ENCODE measurements around the gene CHD8. TPM values are rescaled to one million over a fixed set of nuclear protein-coding genes. Genes with fewer than 3 reads are reported as not detected.

The CHD8 gene
- total and polyA plus RNA-seq, 10 of the 15 experiments (the other 5 are each of a cell fraction or from before 2014, with no cell fraction given): 20.2 to 79.5 (median 35.5) TPM

DNA sequence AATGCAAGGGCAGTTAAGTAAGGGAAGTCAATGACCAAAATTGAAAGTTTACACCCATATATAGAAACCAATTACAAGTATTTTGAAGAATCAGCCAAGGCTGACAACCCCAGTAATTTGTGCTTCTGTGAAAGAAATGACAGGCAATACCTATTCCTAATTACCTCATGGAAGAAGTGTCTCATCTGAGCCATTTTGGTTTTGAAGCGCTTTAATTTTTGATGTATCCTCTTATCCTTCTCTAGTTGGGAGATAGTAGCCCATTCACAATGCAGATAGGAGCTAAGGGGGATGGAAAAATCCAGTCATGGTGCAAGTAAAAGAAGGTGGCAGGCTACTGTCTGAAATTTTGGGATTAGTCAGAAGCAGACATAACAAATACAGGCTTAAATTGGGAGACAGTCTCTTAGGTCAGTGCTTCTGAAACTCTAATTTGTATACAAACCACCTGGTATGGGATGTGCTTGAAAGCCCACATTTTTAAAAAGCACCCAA lies 41.7 kb downstream of the CHD8 start (continued):
- TF ChIP-seq, protein P1, sequence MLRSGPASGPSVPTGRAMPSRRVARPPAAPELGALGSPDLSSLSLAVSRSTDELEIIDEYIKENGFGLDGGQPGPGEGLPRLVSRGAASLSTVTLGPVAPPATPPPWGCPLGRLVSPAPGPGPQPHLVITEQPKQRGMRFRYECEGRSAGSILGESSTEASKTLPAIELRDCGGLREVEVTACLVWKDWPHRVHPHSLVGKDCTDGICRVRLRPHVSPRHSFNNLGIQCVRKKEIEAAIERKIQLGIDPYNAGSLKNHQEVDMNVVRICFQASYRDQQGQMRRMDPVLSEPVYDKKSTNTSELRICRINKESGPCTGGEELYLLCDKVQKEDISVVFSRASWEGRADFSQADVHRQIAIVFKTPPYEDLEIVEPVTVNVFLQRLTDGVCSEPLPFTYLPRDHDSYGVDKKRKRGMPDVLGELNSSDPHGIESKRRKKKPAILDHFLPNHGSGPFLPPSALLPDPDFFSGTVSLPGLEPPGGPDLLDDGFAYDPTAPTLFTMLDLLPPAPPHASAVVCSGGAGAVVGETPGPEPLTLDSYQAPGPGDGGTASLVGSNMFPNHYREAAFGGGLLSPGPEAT (IDR thresholded peaks at IDR 0.05; ENCODE audit: low read depth): peak; percentile 57
- TF ChIP-seq SREBF1 (IDR thresholded peaks at IDR 0.05; ENCODE audit: low read length) (no peak), ZNF217 (IDR thresholded peaks at IDR 0.05) (no peak), EP300 (IDR thresholded peaks at IDR 0.05; ENCODE audit: borderline replicate concordance in 1 of 2, control insufficient read depth in 1 of 2, low read depth in 2 of 2, low read length in 2 of 2) (0 out of 4 replicates have a peak, but pooled peaks of 1 of the 2 experiments have one; percentile 20), SREBF2 (IDR thresholded peaks at IDR 0.05; ENCODE audit: low read length) (no peak), CREM (IDR thresholded peaks at IDR 0.05; ENCODE audit: low read depth) (peak; percentile 56; the same call in 1 of the 2 replicates), NR2C1 (IDR thresholded peaks at IDR 0.05) (no peak), RUNX3 (IDR thresholded peaks at IDR 0.05; ENCODE audit: low read length) (peak; percentile 46; the same call in 1 of the 2 replicates), IKZF1 (conservative IDR thresholded peaks at IDR 0.05) (peak; percentile 52; the same call in 1 of the 2 replicates), SIX5 (IDR thresholded peaks at IDR 0.05; ENCODE audit: low read depth, low read length, severe bottlenecking) (no peak), ZNF207 (IDR thresholded peaks at IDR 0.05; ENCODE audit: borderline replicate concordance) (no peak), POLR2AphosphoS2 (IDR thresholded peaks at IDR 0.05; ENCODE audit: low read depth, low read length) (no peak), ESRRA (IDR thresholded peaks at IDR 0.05; ENCODE audit: low read length) (no peak), STAT3 (IDR thresholded peaks at IDR 0.05; ENCODE audit: low read depth, low read length) (no peak)
- TF ChIP-seq, protein P2, sequence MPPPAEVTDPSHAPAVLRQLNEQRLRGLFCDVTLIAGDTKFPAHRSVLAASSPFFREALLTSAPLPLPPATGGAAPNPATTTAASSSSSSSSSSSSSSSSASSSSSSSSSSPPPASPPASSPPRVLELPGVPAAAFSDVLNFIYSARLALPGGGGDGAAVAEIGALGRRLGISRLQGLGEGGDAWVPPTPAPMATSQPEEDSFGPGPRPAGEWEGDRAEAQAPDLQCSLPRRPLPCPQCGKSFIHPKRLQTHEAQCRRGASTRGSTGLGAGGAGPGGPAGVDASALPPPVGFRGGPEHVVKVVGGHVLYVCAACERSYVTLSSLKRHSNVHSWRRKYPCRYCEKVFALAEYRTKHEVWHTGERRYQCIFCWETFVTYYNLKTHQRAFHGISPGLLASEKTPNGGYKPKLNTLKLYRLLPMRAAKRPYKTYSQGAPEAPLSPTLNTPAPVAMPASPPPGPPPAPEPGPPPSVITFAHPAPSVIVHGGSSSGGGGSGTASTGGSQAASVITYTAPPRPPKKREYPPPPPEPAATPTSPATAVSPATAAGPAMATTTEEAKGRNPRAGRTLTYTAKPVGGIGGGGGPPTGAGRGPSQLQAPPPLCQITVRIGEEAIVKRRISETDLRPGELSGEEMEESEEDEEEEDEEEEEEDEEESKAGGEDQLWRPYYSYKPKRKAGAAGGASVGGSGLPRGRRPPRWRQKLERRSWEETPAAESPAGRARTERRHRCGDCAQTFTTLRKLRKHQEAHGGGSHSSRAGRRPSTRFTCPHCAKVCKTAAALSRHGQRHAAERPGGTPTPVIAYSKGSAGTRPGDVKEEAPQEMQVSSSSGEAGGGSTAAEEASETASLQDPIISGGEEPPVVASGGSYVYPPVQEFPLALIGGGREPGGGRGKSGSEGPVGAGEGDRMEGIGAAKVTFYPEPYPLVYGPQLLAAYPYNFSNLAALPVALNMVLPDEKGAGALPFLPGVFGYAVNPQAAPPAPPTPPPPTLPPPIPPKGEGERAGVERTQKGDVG (CRISPR knock-in tag; IDR thresholded peaks at IDR 0.05): no peak
- TF ChIP-seq, protein P3, sequence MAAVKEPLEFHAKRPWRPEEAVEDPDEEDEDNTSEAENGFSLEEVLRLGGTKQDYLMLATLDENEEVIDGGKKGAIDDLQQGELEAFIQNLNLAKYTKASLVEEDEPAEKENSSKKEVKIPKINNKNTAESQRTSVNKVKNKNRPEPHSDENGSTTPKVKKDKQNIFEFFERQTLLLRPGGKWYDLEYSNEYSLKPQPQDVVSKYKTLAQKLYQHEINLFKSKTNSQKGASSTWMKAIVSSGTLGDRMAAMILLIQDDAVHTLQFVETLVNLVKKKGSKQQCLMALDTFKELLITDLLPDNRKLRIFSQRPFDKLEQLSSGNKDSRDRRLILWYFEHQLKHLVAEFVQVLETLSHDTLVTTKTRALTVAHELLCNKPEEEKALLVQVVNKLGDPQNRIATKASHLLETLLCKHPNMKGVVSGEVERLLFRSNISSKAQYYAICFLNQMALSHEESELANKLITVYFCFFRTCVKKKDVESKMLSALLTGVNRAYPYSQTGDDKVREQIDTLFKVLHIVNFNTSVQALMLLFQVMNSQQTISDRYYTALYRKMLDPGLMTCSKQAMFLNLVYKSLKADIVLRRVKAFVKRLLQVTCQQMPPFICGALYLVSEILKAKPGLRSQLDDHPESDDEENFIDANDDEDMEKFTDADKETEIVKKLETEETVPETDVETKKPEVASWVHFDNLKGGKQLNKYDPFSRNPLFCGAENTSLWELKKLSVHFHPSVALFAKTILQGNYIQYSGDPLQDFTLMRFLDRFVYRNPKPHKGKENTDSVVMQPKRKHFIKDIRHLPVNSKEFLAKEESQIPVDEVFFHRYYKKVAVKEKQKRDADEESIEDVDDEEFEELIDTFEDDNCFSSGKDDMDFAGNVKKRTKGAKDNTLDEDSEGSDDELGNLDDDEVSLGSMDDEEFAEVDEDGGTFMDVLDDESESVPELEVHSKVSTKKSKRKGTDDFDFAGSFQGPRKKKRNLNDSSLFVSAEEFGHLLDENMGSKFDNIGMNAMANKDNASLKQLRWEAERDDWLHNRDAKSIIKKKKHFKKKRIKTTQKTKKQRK (IDR thresholded peaks at IDR 0.05; ENCODE audit: low read depth, low read length): no peak
- TF ChIP-seq, protein P4, sequence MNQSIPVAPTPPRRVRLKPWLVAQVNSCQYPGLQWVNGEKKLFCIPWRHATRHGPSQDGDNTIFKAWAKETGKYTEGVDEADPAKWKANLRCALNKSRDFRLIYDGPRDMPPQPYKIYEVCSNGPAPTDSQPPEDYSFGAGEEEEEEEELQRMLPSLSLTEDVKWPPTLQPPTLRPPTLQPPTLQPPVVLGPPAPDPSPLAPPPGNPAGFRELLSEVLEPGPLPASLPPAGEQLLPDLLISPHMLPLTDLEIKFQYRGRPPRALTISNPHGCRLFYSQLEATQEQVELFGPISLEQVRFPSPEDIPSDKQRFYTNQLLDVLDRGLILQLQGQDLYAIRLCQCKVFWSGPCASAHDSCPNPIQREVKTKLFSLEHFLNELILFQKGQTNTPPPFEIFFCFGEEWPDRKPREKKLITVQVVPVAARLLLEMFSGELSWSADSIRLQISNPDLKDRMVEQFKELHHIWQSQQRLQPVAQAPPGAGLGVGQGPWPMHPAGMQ (IDR thresholded peaks at IDR 0.05; ENCODE audit: borderline replicate concordance): no peak
- TF ChIP-seq, protein P5, sequence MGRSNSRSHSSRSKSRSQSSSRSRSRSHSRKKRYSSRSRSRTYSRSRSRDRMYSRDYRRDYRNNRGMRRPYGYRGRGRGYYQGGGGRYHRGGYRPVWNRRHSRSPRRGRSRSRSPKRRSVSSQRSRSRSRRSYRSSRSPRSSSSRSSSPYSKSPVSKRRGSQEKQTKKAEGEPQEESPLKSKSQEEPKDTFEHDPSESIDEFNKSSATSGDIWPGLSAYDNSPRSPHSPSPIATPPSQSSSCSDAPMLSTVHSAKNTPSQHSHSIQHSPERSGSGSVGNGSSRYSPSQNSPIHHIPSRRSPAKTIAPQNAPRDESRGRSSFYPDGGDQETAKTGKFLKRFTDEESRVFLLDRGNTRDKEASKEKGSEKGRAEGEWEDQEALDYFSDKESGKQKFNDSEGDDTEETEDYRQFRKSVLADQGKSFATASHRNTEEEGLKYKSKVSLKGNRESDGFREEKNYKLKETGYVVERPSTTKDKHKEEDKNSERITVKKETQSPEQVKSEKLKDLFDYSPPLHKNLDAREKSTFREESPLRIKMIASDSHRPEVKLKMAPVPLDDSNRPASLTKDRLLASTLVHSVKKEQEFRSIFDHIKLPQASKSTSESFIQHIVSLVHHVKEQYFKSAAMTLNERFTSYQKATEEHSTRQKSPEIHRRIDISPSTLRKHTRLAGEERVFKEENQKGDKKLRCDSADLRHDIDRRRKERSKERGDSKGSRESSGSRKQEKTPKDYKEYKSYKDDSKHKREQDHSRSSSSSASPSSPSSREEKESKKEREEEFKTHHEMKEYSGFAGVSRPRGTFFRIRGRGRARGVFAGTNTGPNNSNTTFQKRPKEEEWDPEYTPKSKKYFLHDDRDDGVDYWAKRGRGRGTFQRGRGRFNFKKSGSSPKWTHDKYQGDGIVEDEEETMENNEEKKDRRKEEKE (IDR thresholded peaks at IDR 0.05): no peak

Data from GM12878 (cell line).